SKM-1 treated with dmso at 0.1 percent for 144 hours (cell line): Measurements from ENCODE around the gene PRCC.

Experiments used
- DNase-seq: peaks from one replicate; lab custom pipeline; 2025; ENCODE audit not compliant: unreplicated experiment; lab: John Stamatoyannopoulos, UW

PRCC gene

GRCh38 chr1:156840898-156841279 is 73.6 kb downstream of the PRCC start:
- DNase-seq, result no peak

GRCh38 chr1:156841295-156841855 is 74.0 kb downstream of the PRCC start:
- no peak for DNase-seq

- no peak for DNase-seq
These were observed 75.4 kb downstream of the PRCC start for GRCh38 chr1:156842618-156843300.

GRCh38 chr1:156844102-156844501 is 76.8 kb downstream of the PRCC start:
- DNase-seq, result no peak

GRCh38 chr1:156844638-156845037 is 77.3 kb downstream of the PRCC start:
- DNase-seq, result no peak

- DNase-seq, result no peak
These were observed 78.0 kb downstream of the PRCC start for GRCh38 chr1:156845055-156845952.

- DNase-seq, result no peak
These were observed 78.7 kb downstream of the PRCC start for GRCh38 chr1:156845953-156846545.

GRCh38 chr1:156846643-156847042 is 79.3 kb downstream of the PRCC start:
- DNase-seq, result no peak

- DNase-seq, result no peak
These were observed 80.5 kb downstream of the PRCC start for GRCh38 chr1:156847591-156848460.

- DNase-seq, result no peak
These were observed 81.3 kb downstream of the PRCC start for GRCh38 chr1:156848461-156849150.

GRCh38 chr1:156849151-156849496 is 81.8 kb downstream of the PRCC start:
- no peak for DNase-seq
